ENCODE results near the gene POC1B. TPM values are rescaled to one million over a fixed set of nuclear protein-coding genes. Genes with fewer than 3 reads are reported as not detected.
A peak's percentile ranks its signal among the peaks of the same experiment; 100 is the strongest.

POC1B gene
- 10 to 100 TPM; 53.8 to 64.3 TPM for total RNA-seq

- Mint-ChIP-seq H3K27ac (peak within 1 kb of the TSS; percentile 96), H3K9me3 (no peaks in the 10 kb centered on the region), H3K27me3 (ENCODE audit: low read depth) (no peaks in the 10 kb centered on the region), H3K4me1 (ENCODE audit: low read depth) (peaks cover 59% of the 10 kb centered on the region), H3K4me3 (peak within 1 kb of the TSS; percentile 84 to 97), H3K36me3 (ENCODE audit: insufficient read depth in 2 of 2) (peaks cover 3 to 19% of the 10 kb centered on the region in 2 donors)
- DNase-seq (peak; percentile 84), ATAC-seq (replicated peaks in 1 of 2) (peak; percentile 79 to 81)
Measured at GRCh38 chr12:89525824-89526770, at the start of gene POC1B. POC1B (minus strand) TSS chr12:89526047; CDS start chr12:89525895, 152 bp downstream.

DNA sequence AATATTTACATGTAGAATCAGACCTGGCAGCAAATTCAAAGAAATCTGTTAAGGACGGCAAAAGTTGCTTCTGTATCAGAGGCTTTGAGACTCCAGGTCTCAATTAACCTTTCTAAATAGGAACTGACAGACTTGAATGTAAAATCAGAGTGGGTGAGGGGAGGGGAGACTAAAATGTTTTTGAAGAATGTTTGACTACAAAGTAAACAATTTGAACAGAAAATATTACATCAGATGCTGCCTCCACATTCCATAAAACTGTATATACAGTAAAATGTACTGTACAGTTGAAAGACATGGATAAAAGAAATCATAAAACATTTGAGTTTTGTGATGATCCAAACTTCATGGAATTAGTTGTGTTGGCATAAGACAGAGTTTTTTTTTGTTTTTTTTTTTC lies 49.5 kb upstream of the POC1B start:
- H3K4me3 Mint-ChIP-seq, result no peak overlapping the region
- ATAC-seq (replicated peaks in 1 of 2), result no peak
- H3K9me3 Mint-ChIP-seq, result no peaks in the 10 kb centered on the region
- H3K4me1 Mint-ChIP-seq (ENCODE audit: low read depth), result peaks cover 15% of the 10 kb centered on the region
- H3K27ac Mint-ChIP-seq, result no peak overlapping the region
- no peaks in the 10 kb centered on the region for H3K36me3 Mint-ChIP-seq (ENCODE audit: insufficient read depth in 2 of 2)
- no peak for DNase-seq
- no peaks in the 10 kb centered on the region for H3K27me3 Mint-ChIP-seq (ENCODE audit: low read depth)

DNA sequence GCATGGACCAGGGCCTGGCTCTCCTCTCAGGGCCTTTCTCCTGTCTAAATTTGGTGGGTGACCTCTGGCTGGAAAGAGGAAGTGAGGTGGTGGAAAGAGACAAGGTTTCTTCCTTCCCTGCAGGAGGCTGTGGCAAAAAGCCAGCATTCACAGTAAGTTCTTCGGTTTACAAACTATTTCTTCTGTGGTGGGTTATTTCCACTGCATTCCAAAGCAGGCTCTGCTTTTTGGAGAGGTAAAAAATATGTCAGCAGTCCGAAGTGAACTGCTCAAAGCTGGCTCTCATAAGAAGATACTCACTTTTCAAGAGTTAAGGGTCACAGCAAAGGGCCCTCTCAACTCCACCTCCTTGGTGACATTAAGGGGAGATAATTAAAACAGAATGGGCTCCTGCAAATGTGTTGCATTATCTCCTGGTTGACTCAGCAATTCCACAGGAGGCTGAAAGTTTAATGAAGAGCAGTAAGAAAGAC lies 48.9 kb upstream of the POC1B start:
- no peak overlapping the region for H3K27ac Mint-ChIP-seq
- DNase-seq (no peak), ATAC-seq (replicated peaks in 1 of 2) (no peak)
- H3K36me3 Mint-ChIP-seq (ENCODE audit: insufficient read depth in 2 of 2), result no peaks in the 10 kb centered on the region
- peaks cover 15% of the 10 kb centered on the region for H3K4me1 Mint-ChIP-seq (ENCODE audit: low read depth)
- no peak overlapping the region for H3K4me3 Mint-ChIP-seq
- no peaks in the 10 kb centered on the region for H3K27me3 Mint-ChIP-seq (ENCODE audit: low read depth)
- H3K9me3 Mint-ChIP-seq, result no peaks in the 10 kb centered on the region

DNA sequence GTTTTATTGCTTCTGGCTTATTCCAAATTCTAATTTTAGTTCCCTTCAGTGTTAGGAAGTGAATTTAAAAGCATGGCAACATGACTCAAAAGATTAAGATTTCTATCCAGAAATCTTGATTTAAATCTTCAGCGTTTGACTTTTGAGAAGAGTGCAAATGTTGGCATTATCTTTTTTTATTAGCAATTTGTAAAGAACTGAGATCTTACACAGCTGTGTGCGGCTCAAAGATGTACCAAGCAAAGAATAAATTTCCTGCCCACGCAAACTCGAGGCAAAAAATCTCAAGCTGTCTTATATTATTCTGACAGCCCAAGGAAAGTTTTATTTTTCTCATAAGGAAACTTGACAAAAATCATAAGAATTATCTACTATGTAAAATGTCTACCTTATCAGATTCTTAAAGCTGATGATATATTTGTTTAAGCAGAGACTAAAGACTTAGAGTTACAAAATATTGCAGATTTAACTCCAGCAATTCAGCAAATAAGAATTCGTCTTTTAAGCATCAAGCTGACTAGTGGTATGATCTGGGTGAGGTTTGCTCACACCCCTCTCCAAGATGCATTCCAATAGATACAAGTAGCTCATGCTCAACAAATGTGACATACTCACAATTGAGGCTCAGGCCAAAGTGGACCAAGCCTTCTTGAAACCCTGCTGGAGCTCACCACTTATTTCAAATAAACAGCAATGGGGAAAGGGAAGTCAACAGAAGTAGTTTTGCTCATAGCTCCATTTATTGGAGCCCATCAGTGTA lies 47.4 kb upstream of the POC1B start:
- no peaks in the 10 kb centered on the region for H3K27me3 Mint-ChIP-seq (ENCODE audit: low read depth)
- DNase-seq (no peak), ATAC-seq (replicated peaks in 1 of 2) (no peak)
- H3K4me1 Mint-ChIP-seq (ENCODE audit: low read depth), result peaks cover 12% of the 10 kb centered on the region
- H3K4me3 Mint-ChIP-seq, result no peak overlapping the region
- no peaks in the 10 kb centered on the region for H3K9me3 Mint-ChIP-seq
- no peaks in the 10 kb centered on the region for H3K36me3 Mint-ChIP-seq (ENCODE audit: insufficient read depth in 2 of 2)
- no peak overlapping the region for H3K27ac Mint-ChIP-seq

GRCh38 chr12:89571491-89572195 lies 45.8 kb upstream of the POC1B start:
- no peak overlapping the region for H3K27ac Mint-ChIP-seq
- no peaks in the 10 kb centered on the region for H3K36me3 Mint-ChIP-seq (ENCODE audit: insufficient read depth in 2 of 2)
- no peak for DNase-seq
- H3K4me1 Mint-ChIP-seq (ENCODE audit: low read depth), result peaks cover 14% of the 10 kb centered on the region
- peak in 1 of 2 donors; percentile 31 for ATAC-seq (replicated peaks in 1 of 2)
- H3K9me3 Mint-ChIP-seq, result no peaks in the 10 kb centered on the region
- no peaks in the 10 kb centered on the region for H3K27me3 Mint-ChIP-seq (ENCODE audit: low read depth)
- H3K4me3 Mint-ChIP-seq, result no peak overlapping the region

DNA sequence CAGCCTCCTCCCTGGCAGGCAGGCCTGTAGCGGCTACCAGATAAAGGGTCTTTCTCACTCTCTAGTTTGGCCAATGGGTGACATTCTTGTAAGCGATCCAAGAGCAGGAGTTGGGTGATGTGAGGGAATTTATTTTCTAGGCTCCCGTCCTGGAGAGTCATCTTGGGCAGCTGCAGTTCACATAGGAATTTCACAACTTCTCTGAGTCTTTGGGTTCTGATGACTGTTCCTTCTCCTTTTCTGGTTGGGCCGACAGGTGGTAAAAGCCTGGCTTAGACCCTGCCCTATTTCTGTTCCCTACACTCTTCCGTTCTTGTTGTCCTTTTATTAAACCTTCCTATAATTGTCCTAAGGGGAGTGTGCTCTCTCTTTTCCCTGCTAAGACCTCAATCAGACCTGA lies 42.6 kb upstream of the POC1B start:
- no peak overlapping the region for H3K27ac Mint-ChIP-seq
- H3K4me3 Mint-ChIP-seq, result no peak overlapping the region
- DNase-seq (no peak), ATAC-seq (replicated peaks in 1 of 2) (no peak)
- H3K36me3 Mint-ChIP-seq (ENCODE audit: insufficient read depth in 2 of 2), result no peaks in the 10 kb centered on the region
- no peaks in the 10 kb centered on the region for H3K9me3 Mint-ChIP-seq
- peaks cover 19% of the 10 kb centered on the region for H3K4me1 Mint-ChIP-seq (ENCODE audit: low read depth)
- H3K27me3 Mint-ChIP-seq (ENCODE audit: low read depth), result no peaks in the 10 kb centered on the region

- no peak for DNase-seq
- Mint-ChIP-seq H3K4me1 (ENCODE audit: low read depth) (peaks cover 19% of the 10 kb centered on the region), H3K9me3 (no peaks in the 10 kb centered on the region), H3K36me3 (ENCODE audit: insufficient read depth in 2 of 2) (no peaks in the 10 kb centered on the region), H3K27ac (no peak overlapping the region), H3K4me3 (no peak overlapping the region), H3K27me3 (ENCODE audit: low read depth) (no peaks in the 10 kb centered on the region)
- ATAC-seq (replicated peaks in 1 of 2), result no peak
Measured at GRCh38 chr12:89567691-89568239, 41.9 kb upstream of the POC1B start.

- Mint-ChIP-seq H3K9me3 (no peaks in the 10 kb centered on the region), H3K4me3 (no peak overlapping the region), H3K27me3 (ENCODE audit: low read depth) (no peaks in the 10 kb centered on the region), H3K4me1 (ENCODE audit: low read depth) (peaks cover 19% of the 10 kb centered on the region), H3K27ac (peak overlapping the region; percentile 27), H3K36me3 (ENCODE audit: insufficient read depth in 2 of 2) (no peaks in the 10 kb centered on the region)
- peak; percentile 17 to 18 for DNase-seq
- ATAC-seq (replicated peaks in 1 of 2), result peak; percentile 83
Measured at GRCh38 chr12:89566615-89567014, 40.8 kb upstream of the POC1B start.

DNA sequence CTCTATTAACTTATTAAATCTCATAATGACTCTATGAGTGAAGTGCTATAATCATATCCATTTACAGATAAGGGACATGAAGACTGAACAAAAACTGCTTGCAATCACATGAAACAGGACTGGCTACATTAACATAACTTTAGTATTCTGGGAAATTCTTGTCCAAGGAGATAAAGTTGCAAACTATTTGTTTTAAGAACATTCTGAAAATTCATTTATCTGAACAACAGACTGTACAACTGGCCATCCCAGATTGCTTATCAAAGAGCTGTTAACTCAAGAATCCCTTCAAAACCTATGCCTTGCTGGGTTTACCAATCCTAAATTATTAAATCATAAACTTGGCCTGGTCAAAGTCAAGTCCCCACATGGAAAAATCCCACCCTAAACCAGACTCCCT lies 39.2 kb upstream of the POC1B start:
- no peaks in the 10 kb centered on the region for H3K36me3 Mint-ChIP-seq (ENCODE audit: insufficient read depth in 2 of 2)
- no peak for ATAC-seq (replicated peaks in 1 of 2)

DNA sequence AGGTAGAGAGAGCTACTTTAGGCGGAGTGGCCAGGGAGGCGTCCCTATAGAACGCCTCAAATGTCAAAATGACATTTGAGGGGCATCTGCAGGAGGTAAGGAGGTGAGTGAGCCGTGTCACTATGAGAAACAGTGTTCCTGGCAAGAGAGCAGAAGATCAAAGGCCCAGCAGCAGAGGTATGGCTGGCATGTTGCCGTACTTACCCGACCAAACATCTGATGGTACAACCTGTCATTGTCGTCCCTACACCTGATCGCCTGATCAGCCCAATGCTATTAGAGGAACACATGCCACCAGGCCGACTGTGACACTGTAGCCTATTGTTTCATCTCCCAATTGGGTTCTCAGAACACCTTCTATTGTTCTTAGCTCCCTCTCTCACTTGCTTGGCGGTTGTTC lies 33.9 kb upstream of the POC1B start:
- Mint-ChIP-seq H3K4me3 (no peak overlapping the region), H3K9me3 (no peaks in the 10 kb centered on the region), H3K4me1 (ENCODE audit: low read depth) (no peaks in the 10 kb centered on the region), H3K36me3 (ENCODE audit: insufficient read depth in 2 of 2) (no peaks in the 10 kb centered on the region), H3K27me3 (ENCODE audit: low read depth) (no peaks in the 10 kb centered on the region), H3K27ac (no peak overlapping the region)
- DNase-seq (no peak), ATAC-seq (replicated peaks in 1 of 2) (no peak)

More for the DNA sequence above, 39.2 kb upstream of the POC1B start:
- DNase-seq, result no peak
- Mint-ChIP-seq H3K27ac (no peak overlapping the region), H3K4me1 (ENCODE audit: low read depth) (peaks cover 13% of the 10 kb centered on the region), H3K27me3 (ENCODE audit: low read depth) (no peaks in the 10 kb centered on the region), H3K4me3 (no peak overlapping the region), H3K9me3 (no peaks in the 10 kb centered on the region)

DNA sequence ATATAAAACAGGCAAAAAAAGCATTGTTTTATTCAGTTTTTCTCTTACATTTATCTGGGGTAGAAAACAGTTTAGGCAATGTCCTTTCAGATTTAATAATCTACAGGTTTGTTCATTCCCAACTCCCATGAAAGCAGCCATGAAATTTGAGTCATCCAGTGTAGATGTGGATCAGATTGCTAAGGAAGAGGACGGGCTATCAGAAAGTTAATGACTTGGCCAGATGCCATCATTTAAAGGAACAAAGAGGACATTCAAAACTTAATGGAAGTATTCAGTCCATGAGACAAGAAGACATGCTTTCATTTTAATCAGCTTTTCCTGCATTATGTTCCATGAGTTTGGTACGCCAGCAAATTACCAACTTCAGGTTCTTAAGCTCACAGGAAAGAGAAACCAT lies 31.1 kb upstream of the POC1B start:
- no peaks in the 10 kb centered on the region for H3K4me1 Mint-ChIP-seq (ENCODE audit: low read depth)
- no peaks in the 10 kb centered on the region for H3K9me3 Mint-ChIP-seq
- no peaks in the 10 kb centered on the region for H3K27me3 Mint-ChIP-seq (ENCODE audit: low read depth)
- no peak for ATAC-seq (replicated peaks in 1 of 2)
- H3K4me3 Mint-ChIP-seq, result no peak overlapping the region
- DNase-seq, result no peak
- no peaks in the 10 kb centered on the region for H3K36me3 Mint-ChIP-seq (ENCODE audit: insufficient read depth in 2 of 2)
- H3K27ac Mint-ChIP-seq, result no peak overlapping the region

- Mint-ChIP-seq H3K9me3 (no peaks in the 10 kb centered on the region), H3K27ac (no peak overlapping the region), H3K27me3 (ENCODE audit: low read depth) (no peaks in the 10 kb centered on the region), H3K4me1 (ENCODE audit: low read depth) (no peaks in the 10 kb centered on the region), H3K36me3 (ENCODE audit: insufficient read depth in 2 of 2) (no peaks in the 10 kb centered on the region), H3K4me3 (no peak overlapping the region)
- ATAC-seq (replicated peaks in 1 of 2) (no peak), DNase-seq (no peak)
Measured at GRCh38 chr12:89552376-89552775, 26.5 kb upstream of the POC1B start.
